ENCODE data around the gene CLK2. TPM values are rescaled to one million over a fixed set of nuclear protein-coding genes. Genes with fewer than 3 reads are reported as not detected.
A peak's percentile ranks its signal among the peaks of the same experiment; 100 is the strongest.

CLK2 gene
- total and polyA plus RNA-seq, 2 of the 13 experiments (the other 11 are each of a cell fraction or from before 2014, with no cell fraction given), result 20.1 to 73.5 TPM

- TF ChIP-seq ZHX2 (IDR thresholded peaks at IDR 0.05; ENCODE audit: low read depth), result peak; percentile 83
- no peak for TF ChIP-seq ZHX2 (CRISPR knock-in tag; IDR thresholded peaks at IDR 0.05; ENCODE audit: borderline replicate concordance)
- no peak for TF ChIP-seq MYC (CRISPR knock-in tag; IDR thresholded peaks at IDR 0.05; ENCODE audit: borderline replicate concordance)
- TF ChIP-seq ZSCAN21 (CRISPR knock-in tag; IDR thresholded peaks at IDR 0.05; ENCODE audit: borderline replicate concordance), result no peak
- TF ChIP-seq, protein P1, sequence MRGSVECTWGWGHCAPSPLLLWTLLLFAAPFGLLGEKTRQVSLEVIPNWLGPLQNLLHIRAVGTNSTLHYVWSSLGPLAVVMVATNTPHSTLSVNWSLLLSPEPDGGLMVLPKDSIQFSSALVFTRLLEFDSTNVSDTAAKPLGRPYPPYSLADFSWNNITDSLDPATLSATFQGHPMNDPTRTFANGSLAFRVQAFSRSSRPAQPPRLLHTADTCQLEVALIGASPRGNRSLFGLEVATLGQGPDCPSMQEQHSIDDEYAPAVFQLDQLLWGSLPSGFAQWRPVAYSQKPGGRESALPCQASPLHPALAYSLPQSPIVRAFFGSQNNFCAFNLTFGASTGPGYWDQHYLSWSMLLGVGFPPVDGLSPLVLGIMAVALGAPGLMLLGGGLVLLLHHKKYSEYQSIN (CRISPR knock-in tag; IDR thresholded peaks at IDR 0.05; ENCODE audit: borderline replicate concordance), result no peak
- TF ChIP-seq ETV5 (CRISPR knock-in tag; IDR thresholded peaks at IDR 0.05; ENCODE audit: borderline replicate concordance), result peak; percentile 88; the same call in 1 of the 2 replicates
- 0 out of 2 replicates have a peak, but pooled peaks have one; percentile 19 for TF ChIP-seq BCL6 (CRISPR knock-in tag; IDR thresholded peaks at IDR 0.05)
- TF ChIP-seq KAT8 (CRISPR knock-in tag; IDR thresholded peaks at IDR 0.05), result peak; percentile 100
- peak; percentile 52 for TF ChIP-seq CBX1 (IDR thresholded peaks at IDR 0.05; ENCODE audit: low read depth)
- TF ChIP-seq NFIC (IDR thresholded peaks at IDR 0.05; ENCODE audit: low read length), result peak; percentile 77
- no peak for TF ChIP-seq ZNF614 (CRISPR knock-in tag; IDR thresholded peaks at IDR 0.05; ENCODE audit: borderline replicate concordance)
- peak; percentile 45; the same call in 1 of the 2 replicates for TF ChIP-seq ERF (CRISPR knock-in tag; IDR thresholded peaks at IDR 0.05)
- TF ChIP-seq EHMT2 (IDR thresholded peaks at IDR 0.05; ENCODE audit: borderline replicate concordance, low read depth, low read length), result peak; percentile 86; the same call in 1 of the 2 replicates
- TF ChIP-seq SP5 (CRISPR knock-in tag; IDR thresholded peaks at IDR 0.05; ENCODE audit: borderline replicate concordance, low read depth), result 0 out of 2 replicates have a peak, but pooled peaks have one; percentile 21
- TF ChIP-seq YEATS4 (CRISPR knock-in tag; IDR thresholded peaks at IDR 0.05; ENCODE audit: borderline replicate concordance), result peak; percentile 47; the same call in 1 of the 2 replicates
- TF ChIP-seq SIN3A (IDR thresholded peaks at IDR 0.05; ENCODE audit: borderline replicate concordance, low read depth, low read length), result peak; percentile 95
- TF ChIP-seq FOXA3 (CRISPR knock-in tag; IDR thresholded peaks at IDR 0.05), result peak; percentile 53; the same call in 1 of the 2 replicates
- peak; percentile 24 for TF ChIP-seq RFXAP (CRISPR knock-in tag; IDR thresholded peaks at IDR 0.05; ENCODE audit: borderline replicate concordance)
- TF ChIP-seq, protein P2, sequence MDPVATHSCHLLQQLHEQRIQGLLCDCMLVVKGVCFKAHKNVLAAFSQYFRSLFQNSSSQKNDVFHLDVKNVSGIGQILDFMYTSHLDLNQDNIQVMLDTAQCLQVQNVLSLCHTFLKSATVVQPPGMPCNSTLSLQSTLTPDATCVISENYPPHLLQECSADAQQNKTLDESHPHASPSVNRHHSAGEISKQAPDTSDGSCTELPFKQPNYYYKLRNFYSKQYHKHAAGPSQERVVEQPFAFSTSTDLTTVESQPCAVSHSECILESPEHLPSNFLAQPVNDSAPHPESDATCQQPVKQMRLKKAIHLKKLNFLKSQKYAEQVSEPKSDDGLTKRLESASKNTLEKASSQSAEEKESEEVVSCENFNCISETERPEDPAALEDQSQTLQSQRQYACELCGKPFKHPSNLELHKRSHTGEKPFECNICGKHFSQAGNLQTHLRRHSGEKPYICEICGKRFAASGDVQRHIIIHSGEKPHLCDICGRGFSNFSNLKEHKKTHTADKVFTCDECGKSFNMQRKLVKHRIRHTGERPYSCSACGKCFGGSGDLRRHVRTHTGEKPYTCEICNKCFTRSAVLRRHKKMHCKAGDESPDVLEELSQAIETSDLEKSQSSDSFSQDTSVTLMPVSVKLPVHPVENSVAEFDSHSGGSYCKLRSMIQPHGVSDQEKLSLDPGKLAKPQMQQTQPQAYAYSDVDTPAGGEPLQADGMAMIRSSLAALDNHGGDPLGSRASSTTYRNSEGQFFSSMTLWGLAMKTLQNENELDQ (CRISPR knock-in tag; IDR thresholded peaks at IDR 0.05; ENCODE audit: borderline replicate concordance), result no peak
- 0 out of 2 replicates have a peak, but pooled peaks have one; percentile 49 for TF ChIP-seq CBX5 (CRISPR knock-in tag; IDR thresholded peaks at IDR 0.05; ENCODE audit: borderline replicate concordance)
- TF ChIP-seq HNRNPK (IDR thresholded peaks at IDR 0.05; ENCODE audit: low read depth, low read length, poor library complexity, severe bottlenecking), result no peak
These were observed 32.1 kb downstream of the CLK2 start (continued) for GRCh38 chr1:155241069-155241679.

Data from HepG2 (cell line).